Astrocyte of the hippocampus (primary cell): ENCODE results near the gene RUNX2.

Experiments used
- DNase-seq: peaks from one replicate; pipeline ENCODE4 v3.0.0; 2011; ENCODE audit warnings: low read depth, low spot score

RUNX2 gene

DNA sequence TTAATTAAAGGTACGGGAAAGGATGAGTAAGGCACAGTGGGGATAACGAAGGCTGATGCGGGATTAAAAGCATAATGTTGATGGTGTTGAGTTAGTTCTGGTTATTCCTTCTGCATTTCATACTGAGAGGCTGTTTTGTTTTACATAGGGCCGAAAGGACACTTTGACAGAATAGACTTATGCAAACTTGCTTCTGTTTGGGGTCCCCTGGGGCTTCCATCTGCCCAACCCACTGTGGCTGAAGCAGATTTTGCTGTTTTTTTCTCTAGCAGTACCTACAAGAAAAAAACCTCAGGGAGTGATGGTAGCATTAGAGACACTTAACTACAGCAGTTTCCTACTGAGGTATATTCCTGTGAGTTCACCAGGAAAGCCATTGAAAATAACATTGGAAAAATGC lies 185.7 kb downstream of the RUNX2 start:
- no peak for DNase-seq

DNA sequence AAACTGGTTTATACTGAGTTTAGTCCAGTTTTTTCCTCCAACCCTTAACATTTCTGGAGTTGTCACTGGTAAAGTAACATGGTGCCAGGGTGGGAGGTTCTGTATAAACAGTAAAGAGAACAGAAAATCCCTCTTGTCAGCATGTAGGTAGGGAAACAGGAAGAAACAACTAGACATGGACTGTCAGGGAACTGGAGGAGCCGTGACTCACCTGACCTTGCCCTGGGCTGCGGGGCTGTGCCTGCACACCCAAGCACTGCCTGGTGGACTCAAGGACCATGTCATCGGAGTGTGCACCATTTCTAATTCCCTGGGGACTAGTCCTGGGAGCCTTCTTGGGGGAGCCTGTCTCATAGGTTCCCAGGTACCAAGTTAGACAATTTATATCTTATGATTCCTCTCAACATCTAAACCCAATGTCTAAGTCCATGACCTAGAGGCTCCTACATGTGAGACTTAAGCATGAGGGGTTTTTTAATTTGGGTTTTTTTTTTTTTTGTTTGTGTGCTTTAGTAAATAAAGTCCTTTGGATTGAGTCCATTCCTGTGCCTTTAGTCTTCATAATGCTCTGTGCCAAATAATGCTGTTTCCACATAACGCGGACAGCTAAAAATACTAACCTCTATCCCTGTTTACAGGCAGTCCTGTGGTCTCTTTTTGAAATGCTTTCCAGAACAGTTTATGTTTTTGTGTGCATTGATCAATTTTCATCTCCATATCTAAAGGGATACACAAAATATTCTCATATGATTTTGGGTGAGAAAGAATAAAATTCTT lies 186.5 kb downstream of the RUNX2 start:
- no peak for DNase-seq

DNA sequence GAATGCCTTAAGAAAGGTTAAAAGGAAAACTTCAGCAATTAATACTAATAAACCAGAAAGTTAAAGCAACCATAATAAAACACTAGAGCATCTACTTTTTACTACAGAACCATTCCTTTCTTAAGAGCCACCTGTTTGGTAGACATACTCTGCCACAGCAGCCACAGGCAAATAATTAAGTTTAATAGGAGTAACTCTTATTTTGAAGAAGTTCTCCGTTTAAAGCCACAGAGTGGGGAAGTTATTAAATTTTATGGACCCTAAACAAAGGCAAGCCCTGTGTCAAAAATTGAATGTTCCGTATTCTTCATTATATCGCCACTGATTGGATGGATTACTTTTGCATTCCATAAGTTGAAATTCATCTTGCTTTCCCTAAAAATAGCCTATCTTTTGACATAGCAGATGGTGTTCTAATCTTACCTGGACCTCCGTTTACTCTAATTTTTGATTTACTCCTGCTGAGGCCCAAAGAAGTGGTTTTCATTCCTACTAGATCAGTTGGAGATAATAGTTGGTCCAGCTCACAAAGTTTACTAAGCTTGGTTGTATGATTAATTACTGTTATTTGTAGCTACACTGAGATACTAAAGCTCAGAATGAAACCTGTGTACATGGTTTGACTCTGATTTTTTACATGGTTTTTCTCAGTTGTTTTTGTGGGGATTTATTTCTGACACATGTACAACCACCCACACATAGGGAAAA lies 190.0 kb downstream of the RUNX2 start:
- DNase-seq, result no peak

DNA sequence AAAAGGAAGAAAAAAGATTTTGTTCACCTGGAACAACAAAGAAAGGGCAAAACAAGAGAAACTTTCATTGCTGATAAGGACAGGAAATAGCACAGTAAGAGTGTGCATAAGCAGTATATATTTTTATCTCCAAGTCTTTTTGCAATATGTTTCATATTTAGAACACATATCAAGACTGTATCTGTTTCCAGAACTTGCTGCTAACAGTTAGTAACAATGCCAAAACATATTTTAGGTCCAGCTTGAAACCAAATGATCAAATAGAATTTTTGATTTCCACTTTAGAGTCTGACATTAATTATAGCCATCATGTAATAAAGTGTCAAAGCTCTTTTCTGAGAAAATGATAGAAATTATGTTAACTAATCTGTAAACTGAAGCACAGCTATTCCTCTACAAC lies 193.1 kb downstream of the RUNX2 start:
- DNase-seq, result no peak

DNA sequence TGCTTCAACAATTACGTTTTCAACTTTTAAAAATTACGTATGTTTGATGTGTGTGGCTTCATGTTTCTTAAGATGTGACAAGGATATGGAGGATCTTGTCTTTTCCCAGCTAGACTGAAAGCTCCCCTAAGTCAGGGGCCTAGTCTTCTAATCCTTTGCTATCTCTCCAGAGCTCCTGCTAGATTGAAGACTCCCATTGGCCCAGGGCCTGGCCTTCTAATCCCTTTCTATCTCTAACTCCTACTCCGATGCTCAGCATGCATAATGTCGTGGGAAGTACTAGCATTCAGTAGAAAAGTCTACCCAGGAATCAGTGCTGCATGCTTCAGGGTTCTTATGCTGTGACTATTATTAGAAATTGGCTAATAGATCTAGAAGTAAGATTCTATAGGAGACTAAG lies 194.4 kb downstream of the RUNX2 start:
- no peak for DNase-seq

DNA sequence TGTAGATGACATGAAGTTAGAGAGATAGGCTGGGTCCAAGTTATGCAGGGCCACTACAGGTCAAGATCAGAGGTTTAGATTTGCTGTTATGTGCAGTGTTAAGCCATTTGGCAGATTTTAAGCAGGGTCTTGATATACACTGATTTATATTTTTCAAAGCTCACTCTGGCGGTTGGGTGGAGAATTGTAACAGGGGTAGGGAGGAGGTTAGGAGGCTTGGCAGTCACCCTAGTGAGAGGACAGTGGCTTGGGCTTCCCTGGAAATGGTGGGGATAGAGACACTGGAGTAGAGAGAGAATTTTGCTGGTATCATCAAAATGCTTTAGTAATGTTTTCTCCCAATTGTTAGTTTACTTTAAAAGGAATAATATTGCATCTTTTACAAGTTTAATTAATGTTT lies 199.1 kb downstream of the RUNX2 start:
- DNase-seq, result no peak

DNA sequence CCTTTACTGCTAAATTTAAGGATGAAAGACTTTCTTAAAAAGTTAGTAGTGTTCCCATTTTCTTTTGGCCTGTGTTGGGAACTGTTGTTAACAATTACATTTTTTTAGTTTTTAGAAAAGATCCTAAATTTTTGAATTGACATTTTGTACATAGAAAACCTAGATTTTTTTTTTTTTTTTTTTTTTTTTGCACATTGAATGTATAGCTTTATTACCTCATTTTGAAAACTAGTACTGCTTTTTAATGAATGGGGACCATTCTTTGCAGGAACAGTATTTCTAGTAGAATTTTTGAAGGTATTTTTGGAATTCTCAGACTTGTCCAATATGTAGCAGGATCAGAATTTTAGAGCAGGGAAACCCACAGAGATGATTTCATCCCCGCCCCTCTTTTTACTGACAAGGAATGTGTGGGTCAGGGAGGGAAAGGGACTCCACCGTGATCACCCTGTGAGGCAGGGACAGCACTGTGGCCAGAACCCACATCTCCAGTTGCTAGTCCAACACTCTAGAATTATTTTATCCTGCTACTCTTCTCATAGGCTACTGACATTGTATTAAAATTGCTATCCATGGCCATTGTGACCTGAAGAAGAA lies 204.0 kb downstream of the RUNX2 start:
- no peak for DNase-seq

DNA sequence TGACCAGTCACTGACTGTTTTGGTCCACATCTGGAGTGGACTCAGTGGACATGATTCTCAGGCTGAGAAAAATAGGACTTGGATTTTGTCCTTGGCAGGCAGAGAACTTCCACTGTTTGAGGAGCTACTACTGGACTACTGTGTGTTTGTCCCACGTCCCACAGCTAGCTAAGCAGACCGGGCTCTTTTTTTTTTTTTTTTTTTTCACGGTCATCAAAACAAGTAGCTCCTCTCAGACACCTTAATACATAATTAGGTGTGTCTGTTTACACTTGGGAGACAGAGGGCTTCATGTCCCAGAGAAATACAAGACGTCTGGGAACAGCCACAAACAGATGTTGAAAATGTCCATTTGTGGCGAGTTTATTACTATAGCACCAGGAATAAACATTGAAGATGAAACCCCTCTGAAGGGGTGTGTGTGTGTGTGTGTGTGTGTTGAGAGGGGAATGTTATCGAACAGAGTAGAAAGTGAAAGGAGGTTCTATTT lies 204.6 kb downstream of the RUNX2 start:
- no peak for DNase-seq

DNA sequence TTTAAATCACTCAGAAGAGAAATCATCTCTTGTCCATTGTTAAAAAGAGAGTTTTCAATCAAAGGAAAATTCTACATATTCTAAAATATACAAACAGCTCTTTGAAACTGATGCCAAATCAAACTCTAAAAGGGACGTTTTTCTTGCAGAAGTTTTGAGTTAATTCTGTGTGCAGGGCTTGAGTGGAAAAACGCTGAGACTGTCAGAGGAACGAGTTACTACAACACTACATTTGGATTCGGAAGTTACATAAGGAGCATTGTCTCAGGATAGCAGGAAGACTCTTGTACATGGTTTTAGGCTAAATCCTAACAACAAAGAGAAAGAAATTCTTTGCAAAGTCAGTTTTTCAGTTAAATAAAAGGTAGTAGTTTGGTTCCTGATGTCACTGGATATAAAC lies 205.3 kb downstream of the RUNX2 start:
- no peak for DNase-seq

DNA sequence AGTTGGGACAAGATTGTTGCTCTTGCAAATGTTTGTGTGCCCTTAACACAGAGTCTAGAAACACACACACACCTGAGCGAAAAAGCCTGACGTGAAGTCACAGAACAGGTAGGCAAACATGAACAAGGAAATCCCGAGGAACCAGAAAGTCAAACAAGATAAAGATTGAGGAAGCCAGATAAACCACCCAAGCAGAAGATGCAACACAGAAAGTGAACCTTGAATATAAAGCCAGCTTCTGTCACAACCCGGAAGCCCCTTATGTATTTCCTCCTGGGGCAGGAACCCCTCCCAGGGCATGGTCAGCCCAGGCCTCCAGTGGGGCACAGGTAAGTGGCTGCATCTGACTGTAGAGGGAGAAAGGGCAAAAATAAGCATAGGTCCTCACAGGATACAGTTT lies 207.8 kb downstream of the RUNX2 start:
- no peak for DNase-seq

DNA sequence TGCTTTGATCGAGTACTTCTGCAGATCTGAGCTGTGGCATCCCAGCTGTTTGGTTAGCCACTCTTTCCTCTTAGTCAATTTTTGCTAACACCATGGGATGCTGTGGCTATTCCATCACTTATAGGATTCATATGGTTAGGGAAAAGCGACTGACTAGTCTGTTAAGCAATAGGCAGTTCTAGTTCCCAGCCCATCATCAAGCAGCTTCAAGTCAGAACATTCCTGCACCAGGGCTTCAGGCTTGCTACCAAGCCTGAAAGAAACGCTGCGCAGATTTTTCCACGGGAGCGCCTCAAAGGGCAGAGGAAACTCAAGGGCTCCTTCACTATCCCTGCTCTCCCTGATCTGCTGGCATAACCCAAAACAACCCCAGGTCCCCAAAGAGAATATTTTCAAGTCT lies 209.4 kb downstream of the RUNX2 start:
- DNase-seq, result no peak

DNA sequence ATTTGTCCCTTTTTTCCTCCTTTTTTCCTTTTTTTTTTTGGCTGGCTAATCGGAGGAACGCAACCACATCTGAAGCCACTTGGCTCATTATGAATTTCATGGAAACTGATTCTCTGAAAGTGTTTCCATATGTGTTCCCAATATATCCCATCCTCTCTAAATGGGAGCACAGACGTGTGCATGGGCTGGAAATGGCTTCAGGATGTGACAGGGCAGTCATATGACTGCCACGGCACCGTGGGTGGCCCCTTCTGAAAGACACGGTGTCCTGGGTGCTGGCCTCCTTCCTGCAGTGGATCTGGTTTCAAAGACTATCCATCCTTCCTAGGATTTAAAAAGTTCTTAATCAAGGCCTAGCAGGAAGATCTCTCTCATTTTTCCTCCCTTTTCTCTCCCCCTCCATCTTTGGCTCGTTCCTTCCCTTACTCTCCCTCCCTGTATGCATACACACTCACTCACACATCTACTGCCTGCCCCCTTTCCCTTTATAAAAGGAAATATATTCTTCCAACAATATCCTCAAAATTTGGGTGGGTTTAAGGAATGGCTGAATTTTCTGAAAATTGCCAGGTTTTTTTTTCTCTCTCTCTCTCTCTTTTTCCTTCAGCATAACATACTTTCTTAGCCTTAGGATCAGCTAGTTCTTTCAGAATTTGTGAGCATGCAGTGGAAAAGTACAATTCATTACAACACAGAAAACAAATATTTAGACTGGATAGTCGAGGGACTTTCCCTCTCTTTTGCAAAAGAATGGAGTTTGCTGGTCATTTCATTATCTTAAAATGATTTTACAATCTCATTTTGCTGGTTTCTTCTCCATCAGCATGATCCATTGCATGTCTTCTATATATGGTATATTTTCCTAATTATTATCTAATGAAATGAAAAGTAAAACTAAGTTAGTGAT lies 210.8 kb downstream of the RUNX2 start:
- DNase-seq, result no peak

DNA sequence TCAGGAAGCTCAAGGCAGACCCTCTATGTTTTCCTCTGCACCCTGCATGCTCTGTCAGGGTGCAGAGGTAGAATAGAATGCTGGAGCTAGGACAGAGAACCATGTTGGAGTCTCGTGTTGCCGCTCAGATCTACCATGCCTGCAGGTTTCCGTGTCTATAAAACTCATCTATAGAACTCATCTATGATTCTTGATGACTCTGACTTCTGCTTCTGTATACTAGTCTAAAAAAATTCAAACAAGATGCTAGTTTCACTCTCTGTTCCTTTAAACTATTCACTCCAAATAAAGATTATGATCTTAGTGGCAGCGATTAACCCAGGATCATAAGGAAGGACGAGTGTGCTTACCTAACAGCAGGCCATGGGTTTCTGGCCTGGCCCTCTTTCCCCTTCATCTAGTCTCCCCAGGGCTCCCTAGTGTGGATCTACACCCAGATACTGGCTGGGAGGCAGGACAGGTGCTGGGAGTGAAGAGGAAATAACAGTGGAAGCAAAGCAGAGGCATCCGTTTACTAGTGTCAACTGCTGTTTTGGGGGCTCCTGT lies 212.3 kb downstream of the RUNX2 start:
- no peak for DNase-seq

DNA sequence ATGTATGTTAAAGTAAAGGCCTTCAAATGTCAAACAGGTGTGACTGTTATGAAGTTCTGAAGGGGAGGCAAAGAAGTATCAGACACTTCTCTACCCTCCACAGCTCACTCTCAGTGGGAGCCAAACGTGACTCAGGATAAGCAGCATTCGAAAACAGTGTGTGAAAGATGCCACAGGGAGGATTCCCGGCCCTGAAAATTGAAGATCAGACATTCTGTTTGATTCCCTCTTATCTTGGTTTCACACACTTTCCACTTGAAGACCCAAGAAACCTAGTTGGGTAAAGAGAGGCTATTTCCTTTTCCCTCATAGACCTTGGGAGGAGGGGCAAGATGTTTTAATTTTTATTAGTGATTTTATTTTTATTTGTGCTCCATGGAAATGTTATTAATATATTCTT lies 213.8 kb downstream of the RUNX2 start:
- DNase-seq, result no peak

DNA sequence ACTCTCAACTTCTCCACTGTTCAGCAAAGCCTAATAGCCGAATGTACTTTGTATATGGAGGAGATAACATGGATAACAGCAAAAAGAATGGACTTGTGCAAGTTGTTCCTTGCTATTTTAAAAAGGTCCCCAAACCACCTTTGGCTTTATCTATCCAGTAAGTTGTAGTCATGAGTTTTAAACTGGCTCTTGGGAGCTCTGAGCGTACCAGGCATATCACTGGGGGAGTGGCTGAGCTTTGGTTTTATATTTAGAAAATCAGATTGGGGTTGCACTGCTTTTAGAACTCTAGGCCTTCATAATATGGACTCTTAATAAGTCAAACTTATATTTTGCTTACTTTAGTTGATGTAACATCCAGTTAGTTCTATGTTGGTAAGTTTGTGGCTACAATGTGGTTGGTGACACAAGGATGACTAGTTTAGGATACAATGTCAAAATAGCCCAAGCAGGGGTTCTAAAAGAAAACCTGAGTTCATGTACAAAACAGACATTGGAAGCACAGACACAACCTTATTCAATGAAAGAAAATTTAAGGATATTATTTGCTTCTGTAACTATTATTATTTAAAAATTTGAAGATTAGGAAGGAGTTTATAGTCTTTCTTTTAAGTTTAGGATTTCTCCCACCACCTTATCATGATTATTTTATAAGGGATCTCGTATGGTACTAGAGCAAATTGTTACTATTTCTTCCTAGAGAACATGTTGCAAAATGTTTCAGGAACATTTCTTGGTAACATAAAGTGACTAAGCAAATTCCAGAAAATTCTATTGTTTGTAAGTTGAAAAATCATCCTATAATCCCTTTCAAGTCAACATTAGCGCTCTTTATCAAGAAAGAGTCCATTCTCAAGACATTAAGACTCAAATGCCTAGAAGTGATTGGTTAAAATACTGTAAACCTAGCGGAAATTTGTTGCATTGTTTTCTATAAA lies 215.4 kb downstream of the RUNX2 start:
- DNase-seq, result peak; percentile 56

DNA sequence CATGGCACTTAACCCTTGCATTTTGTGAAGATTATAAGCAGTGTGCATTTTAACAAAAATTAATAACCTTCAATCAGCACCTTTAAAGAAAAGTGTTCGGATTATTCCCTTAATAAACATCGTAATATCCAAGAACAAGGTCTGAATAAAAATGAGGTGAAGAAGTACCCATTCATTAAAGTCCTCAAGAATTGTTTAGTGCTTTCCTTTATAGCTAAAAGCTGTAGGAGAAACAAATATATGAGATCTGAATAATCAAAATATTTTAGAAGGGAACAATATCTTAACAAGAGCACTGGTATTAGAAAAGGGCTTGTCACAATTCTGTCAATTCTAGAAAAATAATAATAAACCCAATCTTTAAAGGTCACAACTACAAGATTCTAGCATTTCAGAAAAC lies 217.3 kb downstream of the RUNX2 start:
- no peak for DNase-seq

DNA sequence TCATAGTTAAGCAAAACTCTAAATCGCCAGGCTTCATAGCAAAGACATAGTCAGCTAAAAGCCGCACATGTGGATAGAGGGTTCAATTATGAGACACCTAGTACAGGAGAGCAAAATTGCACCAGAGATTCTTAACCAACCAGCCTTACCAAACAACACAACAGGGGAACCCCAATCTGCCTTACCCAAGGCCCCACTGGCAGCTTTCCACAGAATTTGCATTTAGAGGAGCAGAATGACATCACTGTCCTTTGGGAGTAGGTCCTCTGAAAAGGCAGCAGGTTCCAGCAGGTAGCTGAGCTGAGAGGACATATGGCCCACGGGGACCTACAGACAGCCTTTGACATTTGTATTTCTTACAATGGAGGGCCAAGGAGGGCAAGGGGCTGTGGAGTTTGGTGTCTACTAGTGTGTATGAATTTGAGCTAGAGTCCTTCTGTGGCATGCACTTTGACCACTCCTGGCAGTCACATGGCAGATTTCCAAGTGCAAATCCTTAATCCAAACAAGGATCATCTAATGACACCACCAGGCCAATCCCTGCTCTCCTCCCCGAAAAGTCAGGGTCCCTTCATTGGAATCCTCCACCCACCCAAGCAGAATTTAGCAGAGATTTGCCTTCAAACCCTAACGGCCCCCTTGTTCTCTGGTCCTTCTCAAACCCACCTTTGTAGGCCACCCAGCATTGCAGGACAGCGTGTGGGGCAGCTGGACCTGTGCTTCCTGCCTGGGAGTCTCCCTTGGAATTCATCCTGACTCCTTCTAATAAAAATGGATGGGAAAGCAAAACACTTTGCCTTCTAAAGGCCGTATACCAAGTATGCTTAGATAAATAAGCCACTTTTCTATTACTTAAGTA lies 220.8 kb downstream of the RUNX2 start:
- DNase-seq, result no peak

DNA sequence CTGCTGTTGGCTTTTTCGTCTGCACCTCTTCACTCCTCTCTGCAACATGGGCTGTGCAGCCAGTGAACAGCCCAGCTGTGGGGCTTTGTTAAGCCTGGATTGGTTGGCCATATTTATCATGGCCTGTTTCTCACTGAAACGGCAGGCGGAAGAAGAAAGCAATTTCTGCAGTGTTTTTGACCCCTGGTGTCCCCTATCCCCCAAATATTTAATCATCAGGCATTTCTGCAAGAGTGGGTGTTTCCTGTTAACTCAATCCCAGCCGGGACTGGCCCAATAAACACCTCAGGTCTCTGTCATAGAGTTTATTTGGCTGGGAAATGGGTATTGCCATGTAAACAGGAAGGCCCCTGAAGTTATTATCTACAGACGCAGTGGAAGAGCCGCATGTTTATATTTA lies 224.4 kb downstream of the RUNX2 start:
- no peak for DNase-seq

DNA sequence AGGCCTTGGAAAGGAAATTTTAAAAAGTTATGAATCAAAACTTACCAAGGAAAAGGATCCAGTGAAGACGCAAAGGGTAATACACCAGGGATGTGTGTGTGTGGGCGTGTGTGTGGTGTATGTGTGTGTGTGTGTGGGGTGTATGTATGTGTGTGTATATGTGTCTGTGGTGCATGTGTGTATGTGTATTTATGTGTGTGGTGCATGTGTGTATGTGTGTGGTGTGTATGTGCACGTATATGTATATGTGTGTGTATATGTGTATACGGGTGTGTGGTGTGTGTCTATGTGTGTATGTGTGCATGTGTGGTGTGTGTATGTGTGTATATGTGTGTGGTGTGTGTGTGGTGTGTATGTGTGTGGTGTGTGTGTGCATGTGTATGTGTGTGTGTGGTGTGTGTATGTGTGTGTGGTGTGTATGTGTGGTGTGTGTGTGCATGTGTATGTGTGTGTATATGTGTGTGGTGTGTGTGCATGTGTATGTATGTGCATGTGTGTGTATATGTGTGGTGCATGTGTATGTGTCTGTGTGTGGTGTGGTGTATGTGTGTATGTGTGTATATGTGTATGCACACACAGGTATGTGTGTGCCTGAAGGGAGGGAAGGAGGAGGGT lies 225.7 kb downstream of the RUNX2 start:
- DNase-seq, result peak; percentile 13
